ENCODE measurements around the gene PSMD12.
"Not testable (repeated sequence)": the region's sequence is repeated elsewhere in the genome, so short reads cannot be mapped to it uniquely, and the experiment has no call there.

PSMD12 gene

DNA sequence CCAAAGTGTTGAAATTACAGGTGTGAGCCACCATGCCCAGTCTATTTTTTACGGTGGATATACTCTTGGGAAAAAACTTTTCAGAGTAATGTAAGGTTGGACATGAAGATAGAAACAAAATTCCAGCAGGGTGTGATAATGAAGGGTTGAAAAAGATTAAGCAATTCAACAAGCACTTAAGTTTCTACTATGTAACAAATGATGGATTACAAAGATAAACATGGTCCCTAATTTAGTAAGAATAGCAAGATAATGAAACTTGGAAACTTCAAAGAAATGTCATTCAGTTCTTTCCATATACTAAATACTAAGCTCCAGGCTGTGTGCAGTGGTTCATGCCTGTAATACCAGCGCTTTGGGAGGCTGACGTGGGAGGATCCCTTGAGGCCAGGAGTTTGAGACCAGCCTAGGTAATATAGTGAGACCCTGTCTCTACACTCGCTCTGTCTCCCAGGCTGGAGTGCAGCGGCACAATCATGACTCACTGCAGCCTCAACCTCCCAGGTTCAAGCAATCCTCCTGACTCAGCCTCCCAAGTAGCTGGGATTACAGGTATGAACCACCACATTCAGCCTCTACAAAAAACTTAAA, 31.0 kb downstream of the PSMD12 start:
- TF ChIP-seq, protein P1, sequence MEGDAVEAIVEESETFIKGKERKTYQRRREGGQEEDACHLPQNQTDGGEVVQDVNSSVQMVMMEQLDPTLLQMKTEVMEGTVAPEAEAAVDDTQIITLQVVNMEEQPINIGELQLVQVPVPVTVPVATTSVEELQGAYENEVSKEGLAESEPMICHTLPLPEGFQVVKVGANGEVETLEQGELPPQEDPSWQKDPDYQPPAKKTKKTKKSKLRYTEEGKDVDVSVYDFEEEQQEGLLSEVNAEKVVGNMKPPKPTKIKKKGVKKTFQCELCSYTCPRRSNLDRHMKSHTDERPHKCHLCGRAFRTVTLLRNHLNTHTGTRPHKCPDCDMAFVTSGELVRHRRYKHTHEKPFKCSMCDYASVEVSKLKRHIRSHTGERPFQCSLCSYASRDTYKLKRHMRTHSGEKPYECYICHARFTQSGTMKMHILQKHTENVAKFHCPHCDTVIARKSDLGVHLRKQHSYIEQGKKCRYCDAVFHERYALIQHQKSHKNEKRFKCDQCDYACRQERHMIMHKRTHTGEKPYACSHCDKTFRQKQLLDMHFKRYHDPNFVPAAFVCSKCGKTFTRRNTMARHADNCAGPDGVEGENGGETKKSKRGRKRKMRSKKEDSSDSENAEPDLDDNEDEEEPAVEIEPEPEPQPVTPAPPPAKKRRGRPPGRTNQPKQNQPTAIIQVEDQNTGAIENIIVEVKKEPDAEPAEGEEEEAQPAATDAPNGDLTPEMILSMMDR (IDR thresholded peaks at IDR 0.05), result no peak
- TF ChIP-seq ZFX (IDR thresholded peaks at IDR 0.05; ENCODE audit: borderline replicate concordance), result no peak
- no peak overlapping the region for H3K27ac ChIP-seq

DNA sequence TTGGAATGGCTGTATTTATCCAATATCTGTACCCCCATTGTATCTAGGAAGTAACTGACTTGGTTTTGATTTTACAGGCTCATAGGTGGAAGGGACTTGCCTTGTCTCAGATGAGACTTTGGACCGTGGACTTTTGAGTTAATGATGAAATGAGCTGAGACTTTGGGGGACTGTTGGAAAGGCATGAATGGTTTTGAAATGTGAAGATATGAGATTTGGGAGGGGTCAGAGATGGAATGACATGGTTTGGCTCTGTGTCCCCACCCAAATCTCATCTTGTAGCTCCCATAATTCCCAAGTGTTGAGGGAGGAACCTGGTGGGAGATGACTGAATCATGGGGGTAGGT, 34.2 kb downstream of the PSMD12 start:
- H3K27ac ChIP-seq, result not testable (repeated sequence)

DNA sequence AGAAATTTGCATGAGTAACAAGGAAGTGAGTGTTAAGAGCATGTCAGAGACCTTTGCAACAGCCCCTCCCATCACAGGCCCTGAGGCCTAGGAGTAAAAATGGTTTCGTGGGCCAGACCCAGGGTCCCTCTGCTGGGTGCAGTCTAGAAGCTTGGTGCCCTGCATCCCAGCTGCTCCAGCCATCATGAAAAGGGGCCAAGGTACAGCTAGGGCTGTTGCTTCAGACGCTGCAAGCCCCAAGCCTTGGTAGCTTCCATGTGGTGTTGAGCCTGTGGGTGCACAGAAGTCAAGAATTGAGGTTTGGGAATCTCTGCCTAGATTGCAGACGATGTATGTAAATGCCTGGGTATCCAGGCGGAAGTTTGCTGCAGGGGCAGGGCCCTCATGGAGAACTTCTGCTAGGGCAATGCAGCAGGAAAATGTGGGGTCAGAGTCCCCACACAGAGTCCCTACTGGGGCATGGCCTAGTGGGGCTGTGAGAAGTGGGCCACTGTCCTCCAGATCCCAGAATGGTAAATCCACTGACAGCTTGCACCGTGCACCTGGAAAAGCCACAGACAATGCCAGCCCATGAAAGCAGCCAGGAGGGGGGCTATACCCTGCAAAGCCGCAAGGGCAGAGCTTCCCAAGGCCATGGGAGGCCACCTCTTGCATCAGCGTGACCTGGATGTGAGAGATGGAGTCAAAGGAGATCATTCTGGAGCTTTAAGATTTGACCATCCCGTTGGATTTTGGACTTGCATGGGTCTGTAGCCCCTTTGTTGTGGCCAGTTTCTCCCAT, 34.8 kb downstream of the PSMD12 start:
- not testable (repeated sequence) for H3K27ac ChIP-seq

DNA sequence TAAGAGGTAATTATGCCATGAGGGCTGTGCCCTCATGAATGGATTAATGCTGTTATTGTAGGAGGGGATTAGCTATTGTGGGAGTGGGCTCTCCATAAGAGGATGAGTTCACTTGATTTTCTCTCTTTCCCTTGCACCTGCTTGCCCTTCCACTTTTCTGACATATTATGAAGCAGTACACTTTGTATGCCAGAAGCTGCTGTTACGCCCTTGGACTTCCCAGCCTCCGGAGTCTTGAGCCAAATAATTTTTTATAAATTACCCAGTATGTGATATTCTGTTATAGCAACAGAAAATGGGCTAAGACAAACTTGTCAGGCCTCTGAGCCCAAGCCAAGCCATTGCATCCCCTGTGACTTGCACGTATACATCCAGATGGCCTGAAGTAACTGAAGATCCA, 38.4 kb downstream of the PSMD12 start:
- H3K27ac ChIP-seq, result no peak overlapping the region
- no peak for TF ChIP-seq ZFX (IDR thresholded peaks at IDR 0.05; ENCODE audit: borderline replicate concordance)

DNA sequence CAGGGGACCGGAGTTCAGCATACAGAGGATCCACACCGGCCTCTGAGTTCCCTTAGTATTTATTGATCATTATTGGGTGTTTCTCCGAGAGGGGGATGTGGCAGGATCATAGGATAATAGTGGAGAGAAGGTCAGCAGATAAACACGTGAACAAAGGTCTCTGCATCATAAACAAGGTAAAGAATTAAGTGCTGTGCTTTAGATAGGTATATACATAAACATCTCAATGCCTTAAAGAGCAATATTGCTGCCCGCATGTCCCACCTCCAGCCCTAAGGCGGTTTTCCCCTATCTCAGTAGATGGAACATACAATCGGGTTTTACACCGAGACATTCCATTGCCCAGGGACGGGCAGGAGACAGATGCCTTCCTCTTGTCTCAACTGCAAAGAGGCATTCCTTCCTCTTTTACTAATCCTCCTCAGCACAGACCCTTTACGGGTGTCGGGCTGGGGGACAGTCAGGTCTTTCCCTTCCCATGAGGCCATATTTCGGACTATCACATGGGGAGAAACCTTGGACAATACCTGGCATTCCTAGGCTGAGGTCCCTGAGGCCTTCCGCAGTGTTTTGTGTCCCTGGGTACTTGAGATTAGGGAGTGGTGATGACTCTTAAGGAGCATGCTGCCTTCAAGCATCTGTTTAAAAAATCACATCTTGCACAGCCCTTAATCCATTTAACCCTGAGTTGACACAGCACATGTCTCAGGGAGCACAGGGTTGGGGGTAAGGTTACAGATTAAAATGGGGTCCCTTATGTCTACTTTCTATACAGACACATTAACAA, 39.2 kb downstream of the PSMD12 start:
- not testable (repeated sequence) for H3K27ac ChIP-seq

DNA sequence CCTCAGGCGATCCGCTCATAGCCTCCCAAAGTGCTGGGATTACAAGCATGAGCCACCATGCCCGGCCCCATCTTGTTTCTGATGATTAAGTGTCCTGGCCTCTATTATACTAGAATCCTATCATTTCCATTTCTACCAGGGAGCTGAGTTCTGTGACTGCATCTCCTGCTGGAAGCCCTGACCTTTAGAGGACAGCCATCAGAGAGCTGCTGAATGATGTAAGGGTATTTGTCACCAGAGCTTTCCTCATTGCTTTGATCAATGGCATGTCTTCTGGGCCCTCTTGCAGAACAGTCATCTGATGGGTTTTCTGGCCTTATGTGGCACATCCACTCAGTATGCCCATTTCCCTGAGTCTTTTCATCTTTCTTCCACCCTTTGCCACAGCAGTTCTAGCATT, 39.9 kb downstream of the PSMD12 start:
- H3K27ac ChIP-seq, result no peak overlapping the region

DNA sequence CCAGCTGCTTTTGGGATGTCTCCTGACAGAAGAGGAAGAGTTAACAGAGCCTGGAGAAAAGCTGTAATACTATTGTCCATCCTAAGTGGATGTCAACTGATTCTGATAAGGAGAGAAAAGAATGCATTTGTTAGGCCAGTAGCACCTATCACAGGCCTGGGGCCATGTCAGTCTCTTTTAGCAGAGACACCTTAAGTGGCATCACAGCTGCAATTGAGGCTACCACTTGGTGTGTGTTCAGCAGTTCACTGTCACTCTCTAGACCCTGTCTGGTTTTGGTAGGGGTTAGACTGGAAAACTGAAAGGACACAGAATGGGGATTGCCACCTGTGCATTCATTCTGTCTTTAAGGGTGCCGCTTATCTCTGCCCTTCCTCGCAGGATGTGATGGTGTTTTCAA, 42.0 kb downstream of the PSMD12 start:
- TF ChIP-seq ZFX (IDR thresholded peaks at IDR 0.05; ENCODE audit: borderline replicate concordance), result no peak
- TF ChIP-seq, protein P1 (IDR thresholded peaks at IDR 0.05), result no peak
- no peak overlapping the region for H3K27ac ChIP-seq

More for the DNA sequence above, 39.9 kb downstream of the PSMD12 start:
- TF ChIP-seq ZFX (IDR thresholded peaks at IDR 0.05; ENCODE audit: borderline replicate concordance), result no peak
- TF ChIP-seq, protein P1 (IDR thresholded peaks at IDR 0.05), result no peak

DNA sequence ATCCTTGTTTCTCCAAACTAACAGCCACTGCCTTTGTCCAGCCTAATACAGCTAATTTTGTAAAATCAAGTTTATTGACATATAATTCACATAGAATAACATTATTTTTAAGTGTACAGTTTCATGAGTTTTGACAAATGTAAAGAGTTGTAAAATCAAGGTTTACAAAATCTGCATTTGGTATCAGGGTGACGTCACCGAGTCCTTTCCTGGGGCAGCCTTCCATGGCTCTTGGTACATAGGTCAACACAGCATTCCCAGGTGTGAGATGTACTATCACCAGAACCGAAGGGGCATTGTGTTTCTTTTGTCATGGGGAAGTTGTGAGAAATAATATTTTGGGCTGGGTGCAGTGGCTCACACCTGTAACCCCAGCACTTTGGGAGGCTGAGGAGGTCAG, 42.9 kb downstream of the PSMD12 start:
- H3K27ac ChIP-seq, result no peak overlapping the region
- TF ChIP-seq, protein P1 (IDR thresholded peaks at IDR 0.05), result no peak
- no peak for TF ChIP-seq ZFX (IDR thresholded peaks at IDR 0.05; ENCODE audit: borderline replicate concordance)

DNA sequence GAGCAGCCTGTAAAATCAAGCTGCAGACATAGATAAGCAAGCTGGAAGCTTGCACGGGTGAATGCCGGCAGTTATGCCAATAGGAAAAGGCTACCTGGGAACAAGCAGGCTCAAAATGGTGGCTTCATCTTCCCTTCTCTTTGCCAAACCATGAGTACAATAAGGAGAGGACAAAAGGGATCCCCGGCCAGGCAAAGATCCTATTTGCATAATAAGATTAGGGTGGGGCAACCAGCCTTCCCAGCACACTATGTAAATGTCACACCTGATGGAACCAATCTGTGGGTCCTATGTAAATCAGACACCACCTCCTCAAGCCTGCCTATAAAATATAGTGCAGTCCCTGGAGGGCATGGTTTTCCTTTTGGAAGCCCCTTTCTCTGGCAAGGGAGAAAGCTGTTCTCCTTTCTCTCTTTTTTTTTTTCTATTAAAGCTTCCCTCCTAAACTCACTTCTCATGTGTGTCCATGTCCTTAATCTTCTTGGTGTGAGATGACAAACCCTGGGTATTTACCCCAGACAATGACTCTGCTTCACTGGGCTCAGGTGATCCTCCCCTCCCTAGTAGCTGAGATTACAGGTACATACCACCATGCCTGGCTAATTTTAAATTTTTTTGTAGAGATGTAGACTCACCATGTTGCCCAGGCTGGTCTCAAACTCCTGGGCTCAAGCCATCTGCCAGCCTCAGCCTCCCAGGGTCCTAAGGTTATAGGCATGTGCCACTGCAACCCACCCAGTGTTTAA, 44.2 kb downstream of the PSMD12 start:
- peak overlapping the region; percentile 56 for H3K27ac ChIP-seq
- TF ChIP-seq ZFX (IDR thresholded peaks at IDR 0.05; ENCODE audit: borderline replicate concordance), result no peak
- TF ChIP-seq, protein P1 (IDR thresholded peaks at IDR 0.05), result no peak

DNA sequence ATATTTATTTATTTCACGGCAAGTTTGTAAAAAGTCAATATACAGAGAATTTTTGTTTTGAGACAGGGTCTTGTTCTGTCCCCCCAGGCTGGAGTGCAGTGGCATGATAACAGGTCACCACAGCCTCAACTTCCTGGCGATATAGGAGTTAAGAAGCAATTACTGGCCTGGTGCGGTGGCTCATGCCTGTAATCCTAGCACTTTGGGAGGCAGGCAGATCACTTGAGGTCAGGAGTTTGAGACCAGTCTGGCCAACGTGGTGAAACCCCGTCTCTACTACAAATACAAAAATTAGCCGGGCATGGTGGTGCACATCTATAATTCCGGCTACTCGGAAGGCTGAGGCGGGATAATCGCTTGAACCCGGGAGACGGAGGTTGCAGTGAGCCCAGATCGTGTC, 44.9 kb downstream of the PSMD12 start:
- peak overlapping the region; percentile 56 for H3K27ac ChIP-seq

All from 22Rv1 (cell line).